Measurements from ENCODE around the gene ELOVL5.

DNA sequence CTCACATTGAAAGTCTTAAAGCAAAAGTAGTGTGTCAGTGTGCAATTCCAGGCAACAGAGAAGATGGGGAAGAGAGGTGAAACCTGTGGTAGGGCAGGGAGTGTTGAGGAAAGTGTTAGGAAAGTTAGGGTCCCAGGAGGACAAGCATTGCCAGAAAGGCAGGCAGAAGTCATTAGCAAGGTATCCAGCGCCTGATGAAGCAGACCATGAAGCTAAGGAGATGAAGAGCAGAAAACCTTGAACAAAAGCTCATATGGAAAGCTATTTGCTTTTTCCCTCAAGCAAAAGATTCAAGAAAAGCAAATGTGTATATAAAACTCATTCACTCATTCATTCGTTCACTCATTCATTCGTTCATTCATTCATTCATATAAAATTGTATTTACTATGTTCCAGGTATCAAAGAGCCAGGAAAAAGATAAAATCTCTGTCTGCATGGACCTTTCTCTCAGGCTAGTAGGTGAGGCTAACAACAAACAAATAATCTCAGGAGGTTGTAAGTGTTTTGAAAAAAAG, 96.5 kb downstream of the ELOVL5 start:
- TF ChIP-seq, protein P1, sequence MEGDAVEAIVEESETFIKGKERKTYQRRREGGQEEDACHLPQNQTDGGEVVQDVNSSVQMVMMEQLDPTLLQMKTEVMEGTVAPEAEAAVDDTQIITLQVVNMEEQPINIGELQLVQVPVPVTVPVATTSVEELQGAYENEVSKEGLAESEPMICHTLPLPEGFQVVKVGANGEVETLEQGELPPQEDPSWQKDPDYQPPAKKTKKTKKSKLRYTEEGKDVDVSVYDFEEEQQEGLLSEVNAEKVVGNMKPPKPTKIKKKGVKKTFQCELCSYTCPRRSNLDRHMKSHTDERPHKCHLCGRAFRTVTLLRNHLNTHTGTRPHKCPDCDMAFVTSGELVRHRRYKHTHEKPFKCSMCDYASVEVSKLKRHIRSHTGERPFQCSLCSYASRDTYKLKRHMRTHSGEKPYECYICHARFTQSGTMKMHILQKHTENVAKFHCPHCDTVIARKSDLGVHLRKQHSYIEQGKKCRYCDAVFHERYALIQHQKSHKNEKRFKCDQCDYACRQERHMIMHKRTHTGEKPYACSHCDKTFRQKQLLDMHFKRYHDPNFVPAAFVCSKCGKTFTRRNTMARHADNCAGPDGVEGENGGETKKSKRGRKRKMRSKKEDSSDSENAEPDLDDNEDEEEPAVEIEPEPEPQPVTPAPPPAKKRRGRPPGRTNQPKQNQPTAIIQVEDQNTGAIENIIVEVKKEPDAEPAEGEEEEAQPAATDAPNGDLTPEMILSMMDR (IDR thresholded peaks at IDR 0.05; ENCODE audit: low read length), result no peak
- no peak for TF ChIP-seq EZH2 (optimal IDR thresholded peaks at IDR 0.05; ENCODE audit: low read depth, low read length)

All from MM.1S (cell line).